ENCODE measurements around the gene POLR1F.
A peak's percentile ranks its signal among the peaks of the same experiment; 100 is the strongest.

The POLR1F gene, protein sequence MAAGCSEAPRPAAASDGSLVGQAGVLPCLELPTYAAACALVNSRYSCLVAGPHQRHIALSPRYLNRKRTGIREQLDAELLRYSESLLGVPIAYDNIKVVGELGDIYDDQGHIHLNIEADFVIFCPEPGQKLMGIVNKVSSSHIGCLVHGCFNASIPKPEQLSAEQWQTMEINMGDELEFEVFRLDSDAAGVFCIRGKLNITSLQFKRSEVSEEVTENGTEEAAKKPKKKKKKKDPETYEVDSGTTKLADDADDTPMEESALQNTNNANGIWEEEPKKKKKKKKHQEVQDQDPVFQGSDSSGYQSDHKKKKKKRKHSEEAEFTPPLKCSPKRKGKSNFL

GRCh38 chr7:19708397-19709248 is at the start of gene POLR1F:
Gene POLR1F (minus strand): TSS chr7:19709037. CDS start chr7:19709016, 21 bp downstream.
- no peaks in the 10 kb centered on the region for H3K9me3 ChIP-seq (ENCODE audit: control insufficient read depth, insufficient read depth, low read length)
- no CpG with 5 or more reads among the region's 56 CpGs for WGBS (ENCODE audit: insufficient coverage, insufficient read length)
- no peaks in the 10 kb centered on the region for H3K27me3 ChIP-seq (ENCODE audit: control insufficient read depth, insufficient read depth, low read length)
- H3K36me3 ChIP-seq (ENCODE audit: control insufficient read depth, insufficient read depth, low read length), result no peaks in the 10 kb centered on the region
- H3K27ac ChIP-seq (ENCODE audit: low read length), result no peak within 1 kb of the TSS
- peak; percentile 97 for DNase-seq (ENCODE audit: low read depth, low spot score)
- H3K4me1 ChIP-seq (ENCODE audit: control insufficient read depth, insufficient read depth, low read length), result no peaks in the 10 kb centered on the region
- peak within 1 kb of the TSS; percentile 91 for H3K4me3 ChIP-seq (ENCODE audit: low read length)

DNA sequence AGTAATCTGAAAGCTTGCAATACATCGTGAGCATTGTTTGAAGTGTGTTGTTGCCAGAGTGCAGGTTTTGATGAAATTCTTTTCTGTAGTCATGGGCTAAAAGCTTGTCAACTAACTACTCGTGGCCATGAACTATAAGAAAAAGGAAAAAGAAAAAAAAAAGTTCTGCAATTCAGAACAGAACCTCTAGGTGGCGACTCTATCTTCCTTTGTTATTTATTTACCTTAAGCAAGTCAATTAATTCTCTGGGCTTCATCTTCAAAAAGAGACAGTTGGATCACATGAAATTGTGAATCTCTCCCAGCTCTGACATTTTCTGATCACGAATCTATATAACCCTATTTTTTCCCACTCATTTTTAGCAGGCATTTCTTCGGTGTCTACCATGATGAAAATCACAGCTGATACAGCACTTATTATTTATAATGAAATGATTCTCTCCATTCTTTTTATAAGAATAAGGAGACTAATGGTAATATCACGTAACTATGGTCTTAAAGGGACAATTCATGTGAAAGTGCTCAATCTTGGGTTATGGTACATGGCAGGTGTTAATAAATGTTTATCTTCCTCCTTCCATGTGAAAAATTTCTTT is 45.8 kb upstream of the POLR1F start:
- no peak for DNase-seq (ENCODE audit: low read depth, low spot score)
- no CpG with 5 or more reads among the region's 6 CpGs for WGBS (ENCODE audit: insufficient coverage, insufficient read length)
- H3K4me3 ChIP-seq (ENCODE audit: low read length), result no peak overlapping the region
- H3K4me1 ChIP-seq (ENCODE audit: control insufficient read depth, insufficient read depth, low read length), result no peaks in the 10 kb centered on the region; the same call in 1 of the 2 replicates
- H3K27me3 ChIP-seq (ENCODE audit: control insufficient read depth, insufficient read depth, low read length), result no peaks in the 10 kb centered on the region
- no peaks in the 10 kb centered on the region for H3K9me3 ChIP-seq (ENCODE audit: control insufficient read depth, insufficient read depth, low read length)
- H3K36me3 ChIP-seq (ENCODE audit: control insufficient read depth, insufficient read depth, low read length), result no peaks in the 10 kb centered on the region
- H3K27ac ChIP-seq (ENCODE audit: low read length), result no peak overlapping the region

DNA sequence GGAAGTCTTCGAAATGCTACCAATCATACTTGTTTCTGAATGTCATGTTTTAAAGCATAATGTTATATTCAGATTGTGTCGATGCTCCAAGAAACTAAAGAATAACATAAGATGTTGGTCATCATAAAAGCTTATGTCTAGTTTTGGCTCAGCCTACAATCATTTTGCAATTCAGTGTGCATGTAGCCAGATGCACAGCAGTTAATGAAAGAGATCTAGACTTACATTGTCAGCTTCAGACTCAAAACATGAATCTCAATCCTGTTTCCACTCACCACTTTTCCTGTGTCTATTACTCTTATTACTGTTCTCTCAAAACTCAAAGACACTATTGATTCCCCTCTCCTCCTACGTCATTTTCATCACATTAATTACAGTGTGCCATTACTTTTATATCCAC is 43.2 kb upstream of the POLR1F start:
- WGBS (ENCODE audit: insufficient coverage, insufficient read length), result 100% methylated on average over 1 of the region's 3 CpGs
- no peak overlapping the region for H3K4me3 ChIP-seq (ENCODE audit: low read length)
- H3K27me3 ChIP-seq (ENCODE audit: control insufficient read depth, insufficient read depth, low read length), result no peaks in the 10 kb centered on the region
- H3K27ac ChIP-seq (ENCODE audit: low read length), result no peak overlapping the region
- H3K36me3 ChIP-seq (ENCODE audit: control insufficient read depth, insufficient read depth, low read length), result no peaks in the 10 kb centered on the region
- H3K4me1 ChIP-seq (ENCODE audit: control insufficient read depth, insufficient read depth, low read length), result no peaks in the 10 kb centered on the region; the same call in 1 of the 2 replicates
- no peak for DNase-seq (ENCODE audit: low read depth, low spot score)
- no peaks in the 10 kb centered on the region for H3K9me3 ChIP-seq (ENCODE audit: control insufficient read depth, insufficient read depth, low read length)

GRCh38 chr7:19749658-19750057 is 40.8 kb upstream of the POLR1F start:
- WGBS (ENCODE audit: insufficient coverage, insufficient read length), result 100% methylated on average over 1 of the region's 4 CpGs
- H3K4me1 ChIP-seq (ENCODE audit: control insufficient read depth, insufficient read depth, low read length), result no peaks in the 10 kb centered on the region
- H3K27me3 ChIP-seq (ENCODE audit: control insufficient read depth, insufficient read depth, low read length), result no peaks in the 10 kb centered on the region
- DNase-seq (ENCODE audit: low read depth, low spot score), result no peak
- no peak overlapping the region for H3K27ac ChIP-seq (ENCODE audit: low read length)
- H3K4me3 ChIP-seq (ENCODE audit: low read length), result no peak overlapping the region
- H3K36me3 ChIP-seq (ENCODE audit: control insufficient read depth, insufficient read depth, low read length), result no peaks in the 10 kb centered on the region
- no peaks in the 10 kb centered on the region for H3K9me3 ChIP-seq (ENCODE audit: control insufficient read depth, insufficient read depth, low read length)

GRCh38 chr7:19747740-19748339 is 39.0 kb upstream of the POLR1F start:
- H3K36me3 ChIP-seq (ENCODE audit: control insufficient read depth, insufficient read depth, low read length), result no peaks in the 10 kb centered on the region
- DNase-seq (ENCODE audit: low read depth, low spot score), result no peak
- no peaks in the 10 kb centered on the region for H3K27me3 ChIP-seq (ENCODE audit: control insufficient read depth, insufficient read depth, low read length)
- H3K4me3 ChIP-seq (ENCODE audit: low read length), result no peak overlapping the region
- H3K9me3 ChIP-seq (ENCODE audit: control insufficient read depth, insufficient read depth, low read length), result no peaks in the 10 kb centered on the region
- no peaks in the 10 kb centered on the region for H3K4me1 ChIP-seq (ENCODE audit: control insufficient read depth, insufficient read depth, low read length)
- H3K27ac ChIP-seq (ENCODE audit: low read length), result no peak overlapping the region
- WGBS (ENCODE audit: insufficient coverage, insufficient read length), result no CpG with 5 or more reads among the region's 4 CpGs

DNA sequence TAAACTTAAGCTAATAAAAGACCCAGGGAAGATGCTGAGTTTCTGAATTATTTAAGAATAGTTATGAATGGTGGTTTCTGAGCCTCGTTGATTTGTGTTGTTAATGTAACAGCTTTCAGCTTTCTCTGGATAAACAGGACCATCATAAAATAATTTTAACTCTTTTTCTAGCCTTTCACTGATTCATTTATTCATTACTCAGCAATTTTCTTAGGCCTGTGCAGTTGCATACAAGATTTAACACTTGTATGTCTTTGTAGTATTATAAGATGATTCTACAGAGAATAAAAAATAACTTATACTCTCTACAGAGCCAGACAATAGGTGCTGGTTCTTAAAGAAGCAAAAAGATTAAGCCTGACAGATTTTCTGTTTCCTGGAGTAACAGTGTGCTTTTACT is 35.2 kb upstream of the POLR1F start:
- no CpG with 5 or more reads among the region's 1 CpG for WGBS (ENCODE audit: insufficient coverage, insufficient read length)
- Histone ChIP-seq H3K4me3 (ENCODE audit: low read length) (no peak overlapping the region), H3K27me3 (ENCODE audit: control insufficient read depth, insufficient read depth, low read length) (no peaks in the 10 kb centered on the region), H3K36me3 (ENCODE audit: control insufficient read depth, insufficient read depth, low read length) (no peaks in the 10 kb centered on the region), H3K9me3 (ENCODE audit: control insufficient read depth, insufficient read depth, low read length) (no peaks in the 10 kb centered on the region), H3K4me1 (ENCODE audit: control insufficient read depth, insufficient read depth, low read length) (no peaks in the 10 kb centered on the region), H3K27ac (ENCODE audit: low read length) (no peak overlapping the region)
- DNase-seq (ENCODE audit: low read depth, low spot score), result no peak

DNA sequence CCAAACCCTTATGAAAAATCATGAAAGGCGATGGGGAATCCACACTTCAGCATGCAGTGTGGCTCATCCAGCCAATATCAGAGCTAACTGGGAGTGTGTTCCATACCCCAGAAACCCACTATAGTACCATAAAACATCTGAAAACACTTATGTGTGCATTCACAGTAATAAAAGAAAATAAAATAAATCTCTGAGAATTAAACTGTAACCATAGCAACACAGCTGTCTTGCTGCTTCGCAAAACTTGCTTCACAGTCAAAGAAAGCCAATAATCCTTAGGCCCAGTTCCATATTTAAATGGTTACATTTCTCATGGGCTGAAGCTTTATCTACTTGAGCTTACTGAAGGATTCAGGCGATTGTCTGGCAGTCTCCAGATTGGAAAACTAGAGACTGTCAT is 19.9 kb upstream of the POLR1F start:
- H3K36me3 ChIP-seq (ENCODE audit: control insufficient read depth, insufficient read depth, low read length), result no peaks in the 10 kb centered on the region
- no peak overlapping the region for H3K4me3 ChIP-seq (ENCODE audit: low read length)
- WGBS (ENCODE audit: insufficient coverage, insufficient read length), result no CpG with 5 or more reads among the region's 3 CpGs
- no peak for DNase-seq (ENCODE audit: low read depth, low spot score)
- no peak overlapping the region for H3K27ac ChIP-seq (ENCODE audit: low read length)
- no peaks in the 10 kb centered on the region for H3K9me3 ChIP-seq (ENCODE audit: control insufficient read depth, insufficient read depth, low read length)
- H3K27me3 ChIP-seq (ENCODE audit: control insufficient read depth, insufficient read depth, low read length), result no peaks in the 10 kb centered on the region
- no peaks in the 10 kb centered on the region for H3K4me1 ChIP-seq (ENCODE audit: control insufficient read depth, insufficient read depth, low read length)

- no peaks in the 10 kb centered on the region for H3K9me3 ChIP-seq (ENCODE audit: control insufficient read depth, insufficient read depth, low read length)
- H3K36me3 ChIP-seq (ENCODE audit: control insufficient read depth, insufficient read depth, low read length), result no peaks in the 10 kb centered on the region
- H3K27ac ChIP-seq (ENCODE audit: low read length), result no peak overlapping the region
- no CpG with 5 or more reads among the region's 5 CpGs for WGBS (ENCODE audit: insufficient coverage, insufficient read length)
- no peak for DNase-seq (ENCODE audit: low read depth, low spot score)
- H3K4me3 ChIP-seq (ENCODE audit: low read length), result no peak overlapping the region
- H3K27me3 ChIP-seq (ENCODE audit: control insufficient read depth, insufficient read depth, low read length), result no peaks in the 10 kb centered on the region
- no peaks in the 10 kb centered on the region for H3K4me1 ChIP-seq (ENCODE audit: control insufficient read depth, insufficient read depth, low read length)
These were observed 16.9 kb upstream of the POLR1F start for GRCh38 chr7:19725770-19726169.

DNA sequence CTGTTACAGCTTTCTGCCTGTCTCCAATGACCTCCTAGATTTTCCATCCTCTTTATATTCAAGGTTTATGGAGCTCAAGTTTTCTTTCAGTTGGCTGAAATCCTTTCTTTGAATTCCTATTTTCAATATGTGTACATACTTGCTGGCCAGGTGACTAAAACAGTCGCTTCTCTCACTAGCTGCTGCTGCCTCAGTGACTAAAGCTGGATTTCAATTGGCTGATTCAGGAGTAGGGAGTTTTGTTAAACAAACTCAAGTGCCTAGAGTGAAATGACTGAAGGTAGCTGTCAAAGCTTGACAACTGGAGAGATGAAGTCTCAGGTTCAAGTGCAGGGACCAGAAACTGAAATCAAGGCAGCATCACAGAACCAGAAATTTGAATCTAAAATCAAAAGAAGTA is 6.7 kb upstream of the POLR1F start:
- DNase-seq (ENCODE audit: low read depth, low spot score), result no peak
- no peaks in the 10 kb centered on the region for H3K4me1 ChIP-seq (ENCODE audit: control insufficient read depth, insufficient read depth, low read length)
- H3K27me3 ChIP-seq (ENCODE audit: control insufficient read depth, insufficient read depth, low read length), result no peaks in the 10 kb centered on the region
- no CpG with 5 or more reads among the region's 1 CpG for WGBS (ENCODE audit: insufficient coverage, insufficient read length)
- no peaks in the 10 kb centered on the region for H3K9me3 ChIP-seq (ENCODE audit: control insufficient read depth, insufficient read depth, low read length)
- no peak overlapping the region for H3K27ac ChIP-seq (ENCODE audit: low read length)
- no peaks in the 10 kb centered on the region for H3K36me3 ChIP-seq (ENCODE audit: control insufficient read depth, insufficient read depth, low read length)
- H3K4me3 ChIP-seq (ENCODE audit: low read length), result no peak overlapping the region

- H3K27me3 ChIP-seq (ENCODE audit: control insufficient read depth, insufficient read depth, low read length), result no peaks in the 10 kb centered on the region
These were observed 4.8 kb upstream of the POLR1F start for GRCh38 chr7:19713676-19714075.

More at GRCh38 chr7:19713676-19714075, 4.8 kb upstream of the POLR1F start:
- Histone ChIP-seq H3K4me1 (ENCODE audit: control insufficient read depth, insufficient read depth, low read length) (no peaks in the 10 kb centered on the region), H3K27ac (ENCODE audit: low read length) (no peak overlapping the region), H3K4me3 (ENCODE audit: low read length) (no peak overlapping the region), H3K9me3 (ENCODE audit: control insufficient read depth, insufficient read depth, low read length) (no peaks in the 10 kb centered on the region), H3K36me3 (ENCODE audit: control insufficient read depth, insufficient read depth, low read length) (no peaks in the 10 kb centered on the region)
- no peak for DNase-seq (ENCODE audit: low read depth, low spot score)
- WGBS (ENCODE audit: insufficient coverage, insufficient read length), result no CpG with 5 or more reads among the region's 1 CpG

All from iPS DF 6.9 (cell line).